HepG2 (cell line): ENCODE data around the gene CAPN13.

Source experiments
- CEBPB ChIP-seq: IDR thresholded peaks from 2 replicates; pipeline ENCODE4 v1.6.1; 2011; ENCODE audit warnings: low read depth, low read length, improper control_type of control experiment, borderline replicate concordance
- GTF3A ChIP-seq: sonication (generic); formaldehyde crosslinking; conservative IDR thresholded peaks from 2 replicates; pipeline ENCODE4 v1.4.0; 2020; ENCODE audit warnings: mild to moderate bottlenecking, missing genetic modification reagents
- JUN ChIP-seq: sonication (generic); formaldehyde crosslinking; IDR thresholded peaks from 2 replicates; pipeline ENCODE4 v1.4.0; 2020; ENCODE audit warnings: mild to moderate bottlenecking, missing genetic modification reagents
- U2AF1 ChIP-seq: fragments of 200-400 bp; formaldehyde crosslinking; optimal IDR thresholded peaks from 2 replicates; pipeline ENCODE3; 2017; ENCODE audit warnings: mild to moderate bottlenecking, low read depth, low read length

- no peak for TF ChIP-seq JUN (CRISPR knock-in tag)
- TF ChIP-seq GTF3A: no peak
- TF ChIP-seq U2AF1: no peak
- TF ChIP-seq CEBPB: no peak
Measured at GRCh38 chr2:30680121-30680520, 127.1 kb downstream of the CAPN13 start.
